Measurements from ENCODE around the gene ITGA2B.

GRCh38 chr17:44367231-44367979 lies 22.0 kb downstream of the ITGA2B start:
- TF ChIP-seq CTCF (conservative IDR thresholded peaks at IDR 0.05 in 1 of 2, IDR thresholded peaks at IDR 0.05 in 1 of 2; ENCODE audit: extremely low read depth in 1 of 2, insufficient read depth in 1 of 2, low read depth in 1 of 2, low read length in 2 of 2) (no peak), EZH2 (IDR thresholded peaks at IDR 0.05; ENCODE audit: borderline replicate concordance, low read length) (no peak)
